H1 (cell line): ENCODE data around the gene LAG3. TPM values are rescaled to one million over a fixed set of nuclear protein-coding genes. Genes with fewer than 3 reads are reported as not detected.

Experiments
- CBX5 ChIP-seq: fragments of 300-800, 300-1000 bp; sonication (generic); IDR thresholded peaks from 2 replicates; pipeline ENCODE4 v1.7.1; 2016; ENCODE audit warnings: antibody characterized with exemption, low read length, low read depth
- FOSL1 ChIP-seq: IDR thresholded peaks from 2 replicates; pipeline ENCODE4 v1.6.1; 2011; ENCODE audit warnings: mild to moderate bottlenecking, low read depth, low read length, moderate library complexity; ENCODE audit not compliant: insufficient read depth
- RAD21 ChIP-seq, 2 experiments: IDR thresholded peaks in 1 of 2; conservative IDR thresholded peaks in 1 of 2; 2 replicates each; pipeline ENCODE4 v1.6.1; 2011; ENCODE audit warnings: low read depth in 2 of 2, low read length in 2 of 2, improper control_type of control experiment in 1 of 2, inconsistent platforms in 1 of 2, mild to moderate bottlenecking in 1 of 2, moderate library complexity in 1 of 2
- TAF1 ChIP-seq: IDR thresholded peaks from 2 replicates; pipeline ENCODE4 v1.6.1; 2011; ENCODE audit warnings: mild to moderate bottlenecking, low read depth, low read length
- polyA plus RNA-seq, 7 experiments: library from polyadenylated mRNA; depleted of rRNA in 3 of 7; stranded (reverse) in 5 of 7; unstranded in 2 of 7; fragments of >200 nt in 5 of 7; fragments of 200-250 nt in 2 of 7; gene quantifications; 1 replicate in 5 of 7; 2 replicates in 1 of 7; 4 replicates in 1 of 7; pipeline versions ENCODE4 v1.2.1 to v1.2.3, GENCODE V29; 2011 to 2013; ENCODE audit warnings: missing spikeins in 2 of 7, mixed read lengths in 2 of 7
- total RNA-seq: library from RNA; stranded (reverse); fragmentation: NEBNext Ultra II Directional; extraction: Animal tissue kit (Norgen Biotek cat#: 25700); gene quantifications from 2 replicates; pipeline ENCODE4 v1.2.1, GENCODE V29; 2021

The LAG3 gene
- total and polyA plus RNA-seq, 2 of the 8 experiments (the other 6 are each of a cell fraction or from before 2014, with no cell fraction given) = 1.1 to 3.1 TPM

DNA sequence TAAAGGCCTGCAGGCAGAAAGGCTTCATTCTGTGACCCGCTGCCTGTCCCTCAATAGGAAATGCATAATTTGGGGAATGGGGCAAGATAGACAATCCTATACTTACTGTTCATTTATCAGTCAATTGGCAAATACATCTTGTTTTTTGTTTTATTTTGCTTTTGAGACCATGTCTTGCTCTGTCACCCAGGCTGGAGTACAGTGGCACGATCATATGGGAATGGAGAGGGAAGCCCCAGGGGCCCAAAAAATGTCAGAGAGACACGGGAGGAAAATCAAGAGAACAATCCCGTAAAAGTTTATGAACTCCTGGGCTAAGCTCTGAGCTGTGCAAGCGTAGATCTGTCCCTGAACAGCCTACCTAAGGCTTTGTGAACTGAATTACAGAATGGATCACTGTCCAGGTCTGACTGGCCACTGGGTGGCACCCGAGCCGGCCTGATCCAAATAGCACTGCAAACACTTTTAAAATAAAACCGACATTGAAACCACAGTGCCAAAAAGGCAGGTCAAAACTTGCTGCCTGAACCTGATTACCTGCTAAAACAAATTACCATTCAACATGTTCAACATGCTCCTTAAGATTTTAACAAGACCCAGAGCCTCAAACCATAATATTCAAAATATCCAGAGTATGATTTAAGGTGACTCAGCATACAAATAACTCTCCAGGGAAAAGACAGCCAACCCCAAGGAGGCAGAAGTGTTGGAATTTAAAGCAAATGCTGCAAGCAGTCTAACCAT is 36.7 kb upstream of the LAG3 start (continued):
- TF ChIP-seq CBX5 (no peak), TAF1 (no peak), RAD21 (IDR thresholded peaks at IDR 0.05 in 1 of 2, conservative IDR thresholded peaks at IDR 0.05 in 1 of 2; ENCODE audit: low read depth in 2 of 2, low read length in 2 of 2) (peak; percentile 62 to 73), FOSL1 (no peak)
- TF ChIP-seq, all 59 proteins: peak for 2
